Right ventricle myocardium superior (tissue), 1 donor: Measurements from ENCODE around the gene RELN. TPM values are rescaled to one million over a fixed set of nuclear protein-coding genes. Genes with fewer than 3 reads are reported as not detected.
"Not testable (repeated sequence)": the region's sequence is repeated elsewhere in the genome, so short reads cannot be mapped to it uniquely, and the experiment has no call there.

Experiments
- ATAC-seq: fragments of 200-7000 bp; cut with Tn5 transposase; one replicate; pipeline ENCODE4 v1.9.1; 2020; ENCODE audit warnings: mild to moderate bottlenecking; ENCODE audit not compliant: poor library complexity
- DNase-seq: peaks from one replicate; pipeline ENCODE4 v3.0.0-alpha.2; 2020
- intact Hi-C: fragments of 100-400 bp; cut with DNase I; formaldehyde crosslinking; loops from one replicate; pipeline ENCODE4 v1.11.2; 2022
- total RNA-seq: library from RNA; stranded (reverse); fragmentation: NEBNext Ultra II Directional; extraction: Animal tissue kit (Norgen Biotek cat#: 25700); gene quantifications from one replicate; pipeline ENCODE4 v1.2.1, GENCODE V29; 2021
- donor health status: DM: no; HTN: yes; CAD: no; lungs with severe emphysema.

RELN gene
- total RNA-seq, 1 donor from 2014 or later: 0.56 TPM

DNA sequence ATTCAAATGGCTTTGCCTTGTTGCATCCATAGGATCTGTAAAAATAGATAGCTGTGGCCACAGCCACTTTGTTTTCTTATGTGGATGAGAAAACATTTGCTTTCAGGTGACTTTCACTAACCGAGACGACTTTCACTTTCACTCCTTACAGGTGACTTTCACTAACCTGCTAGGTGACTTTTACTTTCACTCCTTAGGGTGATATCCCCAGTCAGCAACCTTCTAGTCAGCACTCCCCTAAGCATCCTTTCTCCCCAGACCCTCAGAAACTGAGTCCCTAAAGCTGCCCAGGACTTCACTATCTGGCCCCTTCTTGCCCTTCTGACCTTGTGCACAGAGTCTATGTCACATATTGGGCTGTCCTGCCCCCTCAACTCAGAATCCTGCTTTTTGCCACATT is 177.5 kb downstream of the RELN start:
- no peak for DNase-seq
- intact Hi-C loops: no loop called here
- ATAC-seq: no peak

DNA sequence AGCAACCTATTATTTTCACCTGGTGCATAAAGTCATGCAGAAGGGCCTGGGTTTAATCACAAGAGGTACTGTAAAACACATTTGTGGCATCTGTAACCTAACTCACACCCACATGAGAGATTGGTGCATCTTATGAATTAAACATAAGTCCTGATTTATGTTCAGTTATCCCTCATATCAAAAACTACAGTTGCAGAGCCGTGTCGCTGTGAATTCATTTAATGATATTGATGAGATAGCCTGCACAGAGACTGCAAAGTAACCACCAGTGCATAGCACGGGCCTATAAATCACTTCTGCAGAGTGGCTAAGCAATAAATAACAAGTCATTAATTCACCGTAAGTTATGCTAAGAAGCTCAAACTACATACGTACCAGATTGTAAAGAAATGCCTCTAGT is 178.2 kb downstream of the RELN start:
- ATAC-seq (no peak), DNase-seq (no peak)
- intact Hi-C loops: no loop called here

DNA sequence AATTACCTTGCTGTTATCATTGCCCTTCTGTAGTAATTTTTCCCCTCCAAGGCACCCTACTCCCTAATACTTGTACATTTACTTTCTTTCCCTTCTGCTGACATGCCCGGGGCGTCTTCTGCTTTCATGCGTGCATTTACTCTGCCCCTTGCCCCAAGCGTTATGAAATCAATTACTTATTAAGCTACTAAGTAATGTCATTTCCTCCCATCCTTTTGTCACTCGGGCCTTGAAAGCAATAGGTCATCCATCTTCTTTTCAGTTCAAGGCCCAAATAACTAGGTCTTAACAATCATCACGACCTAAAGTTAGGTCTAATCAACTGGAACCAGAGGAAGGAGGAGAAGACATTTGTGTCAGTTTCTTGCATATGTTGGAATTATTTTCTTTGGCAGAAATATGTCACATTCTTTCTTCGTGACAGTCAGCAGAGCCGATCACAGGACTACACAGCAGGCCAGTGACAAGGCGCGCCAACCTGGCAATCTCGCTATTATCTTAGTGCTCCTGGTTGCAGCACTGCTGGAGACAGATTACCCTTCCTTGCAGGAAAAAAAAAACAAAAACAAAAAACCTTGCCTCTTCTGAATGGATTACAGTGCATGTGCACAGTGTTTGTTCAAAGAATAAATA is 179.2 kb downstream of the RELN start:
- DNase-seq (no peak), ATAC-seq (no peak)
- intact Hi-C loops: no loop called here

DNA sequence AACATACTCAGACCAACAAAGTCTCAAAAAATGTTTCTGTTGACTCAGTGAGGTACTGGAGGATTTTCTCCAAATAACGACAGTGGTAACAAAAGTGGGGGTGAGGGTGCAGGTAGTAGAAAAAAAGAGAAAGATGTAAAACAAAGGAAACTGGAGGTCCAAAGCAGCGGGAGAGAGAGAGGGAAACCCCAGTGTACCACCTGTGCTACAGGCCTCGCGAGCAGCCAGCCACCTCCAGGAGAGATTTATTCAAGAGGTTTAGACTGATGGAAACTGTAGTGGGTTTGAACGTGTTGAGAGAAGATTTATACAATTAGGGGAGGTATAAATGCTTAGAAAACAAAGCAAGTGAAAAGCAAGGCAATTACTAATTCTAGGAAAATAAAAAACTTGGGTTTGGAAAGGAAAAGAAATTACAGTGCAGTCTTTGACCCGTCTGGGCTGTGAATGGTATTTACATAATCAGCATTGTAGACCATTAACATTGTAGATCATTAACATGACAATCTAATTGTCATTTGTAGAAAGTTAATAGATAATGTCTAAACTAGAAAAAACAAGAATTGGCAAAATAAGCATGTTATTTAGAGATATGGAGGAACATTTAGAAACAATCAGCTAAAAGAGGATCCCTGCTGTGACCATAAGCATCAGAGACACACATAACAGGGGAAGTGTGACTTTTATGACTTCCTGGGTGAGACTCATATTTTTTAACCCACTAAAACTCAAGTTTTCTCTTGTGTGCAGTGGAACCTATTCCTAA is 180.0 kb downstream of the RELN start:
- intact Hi-C loops: no loop called here
- no peak for DNase-seq
- ATAC-seq: no peak

DNA sequence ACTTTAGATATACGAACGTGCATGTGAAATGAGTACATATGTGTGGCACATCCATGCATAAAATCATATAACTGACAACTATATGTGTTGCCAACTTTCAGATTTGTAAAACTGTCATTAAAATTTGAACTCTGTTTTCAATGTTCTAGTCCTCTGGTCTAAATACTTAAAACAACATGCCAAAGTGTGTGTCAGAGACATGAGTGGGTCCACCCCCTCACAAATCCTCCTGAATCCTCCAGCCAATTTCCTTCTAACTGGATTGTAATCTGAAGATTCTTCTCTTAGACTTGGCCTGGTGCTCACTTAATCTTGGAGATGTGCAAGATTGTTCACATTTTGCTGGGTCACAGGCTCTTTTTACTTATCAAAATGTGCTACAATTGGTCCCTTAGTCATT is 184.1 kb downstream of the RELN start:
- ATAC-seq (no peak), DNase-seq (no peak)
- intact Hi-C loops: no loop called here

DNA sequence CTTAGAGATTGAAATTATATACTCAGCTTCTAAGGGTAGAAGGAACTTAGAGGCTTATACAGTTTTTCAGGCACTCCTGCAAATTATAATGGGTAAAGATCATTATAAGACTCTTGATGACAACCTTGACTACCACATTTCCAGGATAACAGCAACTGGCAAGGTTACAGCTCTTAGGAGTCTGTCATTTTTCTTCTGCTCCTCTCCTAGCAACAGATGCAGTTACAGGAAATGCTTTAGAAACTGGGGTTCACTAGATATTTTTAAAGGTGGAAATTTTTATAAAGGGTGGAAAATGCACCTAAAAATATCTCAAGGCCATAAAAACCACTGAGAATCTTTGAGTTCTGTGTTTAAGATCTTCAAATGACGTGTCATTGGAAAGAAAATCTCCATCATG is 185.8 kb downstream of the RELN start:
- intact Hi-C loops: no loop called here
- DNase-seq (no peak), ATAC-seq (no peak)

DNA sequence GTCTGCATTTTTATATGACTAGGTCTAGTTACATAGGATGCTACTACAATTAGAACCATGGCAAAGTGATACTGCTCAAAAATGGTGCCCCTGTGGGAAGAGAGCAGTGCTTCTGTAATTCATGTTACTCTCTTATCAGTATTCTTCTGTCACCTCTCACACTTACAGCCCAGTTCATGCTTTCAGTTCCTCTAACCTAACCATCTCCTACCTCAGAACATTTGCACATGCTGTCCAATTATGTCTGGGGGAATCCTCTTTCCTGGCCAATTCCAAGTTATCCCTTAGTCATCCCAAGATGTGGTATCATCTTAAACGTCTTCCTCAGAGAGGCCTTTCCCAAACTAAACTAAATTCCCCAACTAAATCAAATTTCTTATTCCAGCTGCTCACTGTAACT is 190.2 kb downstream of the RELN start:
- DNase-seq (no peak), ATAC-seq (no peak)
- intact Hi-C loops: no loop called here

DNA sequence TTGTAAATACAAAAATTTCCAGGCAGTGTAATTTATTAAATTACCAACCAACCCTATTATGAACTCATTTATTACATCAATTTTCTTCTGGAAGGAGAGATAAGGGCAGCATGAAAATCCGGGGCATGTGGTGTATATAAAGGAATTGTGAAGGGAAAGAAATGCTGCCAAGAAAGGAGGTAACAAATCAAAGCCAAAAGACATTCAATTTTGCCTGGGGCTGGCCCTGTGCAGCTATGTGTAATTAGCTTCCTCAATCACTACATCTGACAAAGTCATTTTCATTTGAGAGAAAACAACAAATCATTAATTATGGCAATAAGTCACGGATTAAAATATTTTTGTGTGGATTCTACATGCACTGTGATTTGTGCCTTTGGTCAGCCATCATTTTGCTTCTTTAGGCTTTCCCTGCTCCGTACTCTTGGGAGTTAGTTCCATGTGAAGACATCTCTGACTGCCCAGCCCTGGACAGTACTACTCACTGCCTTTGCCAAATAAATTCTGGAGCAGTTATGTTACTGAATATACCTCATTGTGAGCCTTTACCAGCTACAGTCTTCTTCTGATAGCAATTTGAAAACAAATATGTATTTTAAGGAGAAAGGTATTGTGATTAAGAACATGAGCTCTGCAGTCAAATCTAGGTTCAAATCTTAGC is 191.7 kb downstream of the RELN start:
- DNase-seq (no peak), ATAC-seq (no peak)
- intact Hi-C loops: no loop called here

DNA sequence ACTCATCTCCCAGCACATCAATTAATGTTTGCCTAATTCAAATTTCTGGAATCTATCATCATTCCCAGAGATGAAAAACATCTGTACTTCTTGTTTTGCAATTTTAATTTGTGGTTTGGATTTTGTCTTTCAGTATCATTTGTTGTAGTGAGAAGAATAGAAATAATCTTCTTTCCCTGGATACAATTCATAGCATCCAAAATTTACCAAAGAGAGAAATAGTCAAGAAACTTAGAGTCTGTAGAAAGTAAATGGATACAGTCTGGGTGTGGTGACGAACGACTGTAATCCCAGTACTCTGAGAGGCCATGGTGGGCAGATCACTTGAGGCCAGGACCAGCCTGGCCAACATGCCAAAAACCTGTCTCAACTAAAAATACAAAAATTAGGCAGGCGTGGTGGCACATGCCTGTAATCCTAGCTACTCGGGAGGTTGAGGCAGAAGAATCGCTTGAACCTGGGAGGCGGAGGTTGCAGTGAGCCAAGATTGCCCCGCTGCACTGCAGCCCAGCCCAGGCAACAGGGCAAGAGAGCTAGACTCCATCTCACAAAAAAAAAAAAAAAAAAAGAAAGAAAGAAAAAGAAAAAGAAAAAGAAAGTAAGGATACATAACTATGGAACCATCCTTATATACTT is 193.0 kb downstream of the RELN start:
- DNase-seq: no peak
- ATAC-seq: no peak
- intact Hi-C loops: no loop called here

DNA sequence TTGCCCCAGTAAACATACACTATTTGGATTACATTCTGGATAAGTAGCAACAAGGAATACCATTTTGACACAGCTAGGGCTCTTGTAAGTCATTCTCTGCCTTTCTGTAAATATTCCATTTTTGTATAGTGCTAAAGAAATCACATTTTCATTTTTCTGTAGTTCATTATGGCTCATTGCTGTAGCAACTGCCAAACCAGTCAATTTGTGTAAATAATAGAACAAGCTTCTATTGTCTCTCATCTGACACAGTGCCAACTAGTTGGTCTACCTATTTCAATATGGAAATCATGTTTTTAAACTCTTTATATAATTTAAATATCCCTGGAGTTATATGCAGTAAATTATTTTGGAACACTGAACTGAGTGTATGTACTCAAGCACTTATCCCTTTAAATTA is 193.7 kb downstream of the RELN start:
- intact Hi-C loops: no loop called here
- ATAC-seq: no peak
- no peak for DNase-seq

DNA sequence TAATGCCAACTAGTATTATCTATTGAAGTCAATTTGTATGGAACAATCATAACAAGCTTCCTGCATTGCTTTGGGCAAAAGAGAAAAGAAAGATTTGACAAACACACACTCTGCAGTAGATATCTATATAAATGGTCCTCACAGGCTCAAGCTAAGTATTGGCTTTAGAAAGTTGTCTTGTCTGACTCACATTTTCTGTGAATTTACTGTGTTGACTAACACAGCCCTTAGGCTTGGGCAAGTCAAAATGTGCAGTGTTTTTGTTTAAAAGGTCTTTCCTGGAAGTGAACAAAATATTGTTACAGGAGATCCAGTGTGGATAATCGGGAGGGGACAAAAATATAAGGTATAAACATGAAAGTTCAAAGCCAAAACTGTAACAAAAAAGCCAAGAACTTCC is 194.4 kb downstream of the RELN start:
- ATAC-seq (no peak), DNase-seq (no peak)
- intact Hi-C loops: no loop called here

DNA sequence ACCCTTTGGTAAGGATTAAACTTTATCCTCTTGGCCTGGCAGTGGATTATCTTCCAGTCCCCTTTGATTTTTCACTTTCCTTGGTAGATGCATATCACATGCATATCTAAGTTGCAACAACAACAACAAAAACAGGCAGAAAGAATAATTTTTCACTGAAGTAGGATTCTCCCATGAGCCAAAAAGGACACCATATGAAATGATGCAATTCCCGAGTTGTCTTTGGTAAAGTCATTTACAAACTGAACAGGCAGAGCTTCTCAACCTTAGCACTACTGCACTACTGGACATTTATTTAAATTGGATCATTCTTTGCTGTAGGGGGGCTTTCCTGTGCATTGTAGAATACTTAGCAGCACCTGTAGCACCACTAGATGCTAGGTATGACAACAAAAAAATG is 195.0 kb downstream of the RELN start:
- ATAC-seq: no peak
- no peak for DNase-seq
- intact Hi-C loops: no loop called here

DNA sequence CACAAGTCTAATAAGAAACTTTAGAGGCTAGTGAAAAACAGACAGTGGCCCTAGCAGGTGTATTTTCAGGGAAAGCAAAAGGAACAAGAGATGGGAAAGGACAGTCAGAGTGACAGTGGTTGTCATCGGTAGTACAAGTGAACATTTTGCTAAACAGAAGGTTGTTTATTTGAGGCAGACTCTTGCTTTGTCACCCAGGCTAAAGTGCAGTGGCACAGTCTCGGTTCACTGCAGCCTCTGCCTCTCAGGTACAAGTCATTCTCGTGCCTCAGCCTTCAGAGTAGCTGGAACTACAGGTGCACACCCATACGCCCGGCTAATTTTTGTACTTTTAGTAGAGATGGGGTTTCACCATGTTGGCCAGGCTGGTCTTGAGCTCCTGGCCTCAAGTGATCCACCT is 195.8 kb downstream of the RELN start:
- ATAC-seq (no peak), DNase-seq (no peak)
- intact Hi-C loops: no loop called here

DNA sequence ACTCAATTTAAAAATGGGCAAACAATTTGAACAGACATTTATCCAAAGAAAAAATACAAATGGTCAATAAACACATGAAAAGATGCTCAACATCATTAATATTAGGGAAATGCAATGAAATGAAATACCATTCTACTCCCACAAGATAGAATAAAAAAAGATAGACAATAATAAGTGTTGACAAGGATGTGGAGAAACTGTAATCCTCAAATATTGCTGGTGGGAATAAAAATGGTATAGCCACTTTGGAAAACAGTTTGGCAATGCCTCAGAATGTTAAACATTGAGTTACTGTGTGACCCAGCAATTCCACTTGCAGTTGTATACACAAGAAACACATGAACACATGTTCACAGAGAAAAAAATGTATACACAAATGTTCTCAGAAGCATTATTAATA is 197.6 kb downstream of the RELN start:
- intact Hi-C loops: no loop called here
- ATAC-seq: no peak
- DNase-seq: no peak

DNA sequence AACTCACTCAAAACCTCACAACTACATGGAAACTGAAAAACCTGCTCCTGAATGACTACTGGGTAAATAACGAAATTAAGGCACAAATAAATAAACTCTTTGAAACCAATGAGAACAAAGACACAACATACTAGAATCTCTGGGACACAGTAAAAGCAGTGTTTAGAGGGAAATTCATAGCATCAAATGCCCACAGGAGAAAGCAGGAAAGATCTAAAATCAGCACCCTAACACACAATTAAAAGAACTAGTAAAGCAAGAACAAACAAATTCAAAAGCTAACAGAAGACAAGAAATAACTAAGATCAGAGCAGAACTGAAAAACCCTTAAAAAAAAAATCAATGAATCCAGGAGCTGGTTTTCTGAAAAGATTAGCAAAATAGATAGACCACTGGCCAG is 202.4 kb downstream of the RELN start:
- DNase-seq, intact Hi-C loops, ATAC-seq: not testable (repeated sequence)

DNA sequence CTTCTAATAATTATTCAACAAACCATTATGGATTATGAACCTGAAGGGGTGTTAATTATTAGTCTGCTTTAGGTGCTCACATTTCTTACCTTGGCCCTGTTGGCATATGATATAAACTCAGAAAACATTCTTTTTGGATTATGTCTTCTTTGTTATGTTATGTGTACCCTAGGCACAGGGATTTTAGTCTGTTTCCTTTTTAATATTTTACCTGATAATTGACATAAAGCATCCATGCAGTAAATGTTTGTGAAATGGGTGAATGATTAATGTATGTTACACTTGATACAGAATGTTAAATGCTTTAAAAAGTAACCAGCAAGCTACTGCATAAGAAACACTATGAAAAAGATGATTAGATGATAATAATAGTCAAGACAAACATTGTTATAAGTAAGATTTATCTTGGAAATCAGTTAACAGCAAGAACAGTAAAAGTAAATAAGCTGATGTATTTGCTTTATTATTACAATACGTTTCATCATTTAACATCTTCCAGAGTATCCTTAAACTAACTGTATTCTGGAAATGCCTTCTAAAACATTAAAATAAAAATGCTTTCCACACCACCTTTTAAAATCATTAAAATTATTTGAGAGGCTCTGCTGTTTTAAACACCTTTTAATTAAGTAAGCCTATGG is 204.7 kb downstream of the RELN start:
- DNase-seq (no peak), ATAC-seq (no peak)
- intact Hi-C loops: no loop called here

DNA sequence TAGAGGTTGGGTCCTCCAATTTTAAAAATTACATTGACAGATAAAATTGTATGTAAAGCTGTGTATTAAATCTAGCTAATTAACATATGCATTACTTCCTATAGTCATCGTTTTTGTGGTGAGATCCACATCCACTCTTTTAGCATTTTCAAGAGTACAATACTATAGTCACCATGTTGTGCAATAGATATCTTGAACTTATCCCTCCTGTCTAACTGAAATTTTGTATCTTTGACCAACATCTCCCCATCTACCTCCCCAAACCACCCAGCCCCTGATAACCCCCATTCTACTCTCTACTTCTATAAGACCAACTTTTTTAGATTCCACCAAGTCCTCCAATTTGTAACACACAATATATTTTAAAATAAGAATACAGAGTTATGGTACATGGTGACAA is 208.0 kb downstream of the RELN start:
- no peak for DNase-seq
- intact Hi-C loops: no loop called here
- no peak for ATAC-seq

DNA sequence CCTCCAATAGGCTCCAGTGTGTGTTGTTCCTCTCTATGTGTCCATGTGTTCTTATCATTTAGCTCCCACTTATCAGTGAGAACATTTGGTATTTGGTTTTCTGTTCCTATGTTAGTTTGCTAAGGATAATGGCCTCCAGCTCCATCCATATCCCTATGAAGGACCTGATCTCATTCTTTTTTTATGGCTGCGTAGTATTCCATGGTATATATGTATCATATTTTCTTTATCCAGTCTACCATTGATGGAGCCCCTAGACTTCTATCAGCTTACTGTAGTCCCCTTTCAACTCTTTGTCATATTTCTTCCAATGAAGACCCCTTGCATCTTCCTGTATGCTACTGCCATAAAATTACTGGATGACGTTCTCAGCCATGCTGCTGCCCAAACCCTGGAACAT is 208.9 kb downstream of the RELN start:
- DNase-seq, intact Hi-C loops, ATAC-seq: not testable (repeated sequence)

DNA sequence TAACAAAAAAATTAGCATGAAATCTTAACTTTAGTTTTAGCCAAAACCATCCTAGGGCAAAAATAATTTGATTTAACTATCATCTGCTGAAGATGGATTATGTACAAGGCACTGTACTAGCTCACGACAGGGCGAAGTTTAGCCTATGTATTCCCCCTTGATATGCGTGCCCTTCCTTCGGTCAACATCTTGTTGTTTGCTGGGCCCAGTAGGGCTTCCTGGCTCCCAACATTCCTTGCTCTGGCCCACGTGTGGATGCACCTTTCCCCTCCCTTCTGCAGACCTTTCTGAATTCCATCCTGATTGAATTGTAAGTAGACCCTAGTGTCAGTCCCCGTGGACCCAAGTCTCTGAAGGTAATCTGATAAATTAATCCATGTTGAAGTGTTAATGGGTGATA is 212.0 kb downstream of the RELN start:
- DNase-seq (no peak), ATAC-seq (no peak)
- intact Hi-C loops: no loop called here
